Head of caudate nucleus (tissue), 42 donors: ENCODE results near the gene CERKL.

ENCODE experiments used
- DNase-seq, 42 donors: peaks; one replicate each; pipeline versions ENCODE4 v3.0.0 to v3.0.0-alpha.2; 2020 to 2021; ENCODE audit warnings: mixed read lengths in 7 of 42
- intact Hi-C: fragments of 100-400 bp; cut with DNase I; formaldehyde crosslinking; loops from one replicate; pipeline ENCODE4 v1.15.0; 2022

The CERKL gene

DNA sequence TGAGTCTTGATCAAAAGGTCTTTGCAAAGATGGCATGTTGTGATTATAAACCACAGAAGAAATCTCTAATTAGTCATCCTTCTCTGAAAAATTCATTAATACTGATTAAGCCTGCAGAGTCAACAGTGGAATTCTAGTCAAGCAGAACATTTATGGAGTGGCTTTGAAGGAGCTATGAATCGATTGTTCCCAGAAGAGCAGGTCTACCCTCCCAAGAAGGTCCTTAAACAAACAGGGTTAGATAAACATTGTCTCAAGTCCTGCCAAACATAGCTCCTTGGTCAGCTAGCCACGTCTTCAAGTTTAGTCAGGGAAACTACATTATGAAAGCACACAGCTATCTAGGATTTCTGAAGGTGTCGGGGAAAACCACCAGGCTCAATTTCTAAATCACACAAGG is 110.8 kb downstream of the CERKL start:
- no peak for DNase-seq
- intact Hi-C loops, result no loop called here

DNA sequence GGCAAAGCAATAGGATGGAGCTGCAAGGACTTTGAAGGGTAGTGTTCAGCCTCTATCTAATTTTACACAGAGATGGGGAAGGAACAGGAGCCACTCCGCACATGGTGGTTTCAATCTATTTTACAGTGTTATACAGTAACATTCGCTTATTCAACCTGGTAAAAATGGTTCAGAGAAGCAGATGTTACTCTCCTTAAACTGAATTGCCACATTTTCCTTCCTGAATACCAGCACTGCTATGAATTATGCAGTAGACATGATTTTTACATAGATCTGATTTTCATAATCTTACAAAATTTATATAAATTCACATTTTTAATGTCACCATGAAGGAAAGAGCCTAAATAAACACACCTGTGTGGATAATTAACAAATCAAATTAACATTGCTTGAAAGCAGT is 114.7 kb downstream of the CERKL start:
- intact Hi-C loops, result no loop called here

GRCh38 chr2:181540421-181540820 is 116.5 kb downstream of the CERKL start:
- intact Hi-C loops, result no loop called here
- no peak for DNase-seq

More for the DNA sequence above, 114.7 kb downstream of the CERKL start:
- DNase-seq, result no peak

GRCh38 chr2:181536730-181537129 is 120.2 kb downstream of the CERKL start:
- intact Hi-C loops, result no loop called here

DNA sequence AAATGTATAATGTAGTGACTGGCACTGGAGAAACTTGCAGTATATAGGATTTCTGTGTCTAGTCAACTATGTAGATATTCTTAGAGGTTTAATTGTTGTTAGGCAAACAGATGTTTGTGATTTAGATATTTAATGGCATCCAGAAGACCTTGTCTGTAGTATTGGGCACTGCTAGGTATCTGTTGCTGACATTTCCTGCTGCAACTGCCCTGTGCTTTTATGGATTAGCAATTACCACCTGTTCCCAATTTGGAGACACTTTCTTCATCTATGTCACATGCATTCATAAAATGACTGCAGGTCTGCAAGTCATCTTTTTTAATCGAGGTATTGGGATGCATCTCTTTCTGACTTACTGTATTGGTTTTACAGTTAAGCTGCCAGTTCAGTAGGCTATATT is 128.5 kb downstream of the CERKL start:
- DNase-seq, result no peak
- intact Hi-C loops, result no loop called here

More at GRCh38 chr2:181536730-181537129, 120.2 kb downstream of the CERKL start:
- no peak for DNase-seq

DNA sequence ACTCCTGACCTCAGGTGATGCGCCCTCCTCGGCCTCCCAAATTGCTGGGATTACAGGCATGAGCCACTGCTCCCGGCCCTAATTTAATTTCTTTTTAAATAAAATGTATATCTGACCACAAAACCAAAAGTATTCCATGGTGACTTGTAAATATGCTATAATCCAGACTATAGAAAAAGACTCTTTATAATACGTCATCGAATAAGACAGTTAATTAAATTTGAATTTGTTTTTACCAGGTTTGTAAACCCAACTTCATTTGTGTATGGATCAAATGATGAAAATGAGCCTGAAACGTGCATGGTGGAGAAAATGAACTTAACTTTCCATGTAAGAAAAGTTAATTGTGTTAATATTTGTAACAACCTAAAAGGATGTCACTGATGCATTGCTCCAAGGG is 129.8 kb downstream of the CERKL start:
- DNase-seq, result no peak

DNA sequence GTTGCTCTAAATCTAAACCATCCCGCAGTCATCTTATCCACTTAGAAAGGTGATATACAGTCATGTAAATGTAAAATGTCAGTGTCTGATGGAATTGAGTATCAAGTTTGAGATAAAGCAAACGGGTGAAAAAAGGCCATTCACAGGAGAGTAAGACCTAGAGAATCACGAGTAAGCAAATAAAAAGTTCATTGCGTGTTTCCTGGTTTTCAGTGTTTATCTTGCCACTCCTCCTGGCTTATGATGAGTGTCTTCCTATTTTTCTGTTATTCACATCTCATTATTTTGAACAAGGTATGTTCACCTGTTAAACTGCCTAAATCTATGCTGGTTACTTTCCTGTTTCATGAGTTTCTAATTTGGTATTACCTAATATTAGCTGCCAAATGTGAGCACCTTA is 130.9 kb downstream of the CERKL start:
- intact Hi-C loops, result no loop called here
- DNase-seq, result no peak

More for the DNA sequence above, 129.8 kb downstream of the CERKL start:
- intact Hi-C loops, result no loop called here

GRCh38 chr2:181523756-181524155 is 133.1 kb downstream of the CERKL start:
- DNase-seq, result no peak

GRCh38 chr2:181520253-181520652 is 136.7 kb downstream of the CERKL start:
- no peak for DNase-seq
- intact Hi-C loops, result no loop called here

More at GRCh38 chr2:181523756-181524155, 133.1 kb downstream of the CERKL start:
- intact Hi-C loops, result no loop called here

DNA sequence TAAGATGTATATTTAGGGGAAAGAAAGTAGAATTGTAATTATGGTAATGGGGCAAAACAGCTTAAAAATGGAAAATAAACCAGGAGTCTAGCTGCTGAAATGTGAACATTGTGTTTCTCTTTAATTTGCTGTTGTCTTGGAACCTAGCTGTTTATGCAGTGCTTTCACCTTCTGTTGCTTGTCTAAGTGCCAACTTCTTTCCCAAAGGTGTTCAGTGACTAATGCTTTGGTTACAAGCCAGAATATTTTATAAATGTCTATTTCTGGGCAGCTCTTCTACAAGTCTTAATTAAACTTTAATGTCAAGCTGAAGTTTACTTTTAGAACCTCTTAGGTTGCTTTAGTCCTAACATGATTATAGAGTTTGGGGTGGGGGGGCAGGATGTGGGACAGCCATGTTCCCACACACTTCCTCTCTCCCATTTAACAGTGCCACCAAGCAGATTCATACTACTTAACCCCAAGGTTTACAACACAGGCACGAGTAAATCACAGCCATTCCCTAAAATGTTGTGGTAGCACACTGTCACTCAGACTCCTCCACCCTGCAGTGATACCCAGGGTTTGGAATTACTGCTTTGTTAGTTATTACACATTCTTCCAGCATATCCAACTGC is 139.1 kb downstream of the CERKL start:
- intact Hi-C loops, result no loop called here
- DNase-seq, result no peak

DNA sequence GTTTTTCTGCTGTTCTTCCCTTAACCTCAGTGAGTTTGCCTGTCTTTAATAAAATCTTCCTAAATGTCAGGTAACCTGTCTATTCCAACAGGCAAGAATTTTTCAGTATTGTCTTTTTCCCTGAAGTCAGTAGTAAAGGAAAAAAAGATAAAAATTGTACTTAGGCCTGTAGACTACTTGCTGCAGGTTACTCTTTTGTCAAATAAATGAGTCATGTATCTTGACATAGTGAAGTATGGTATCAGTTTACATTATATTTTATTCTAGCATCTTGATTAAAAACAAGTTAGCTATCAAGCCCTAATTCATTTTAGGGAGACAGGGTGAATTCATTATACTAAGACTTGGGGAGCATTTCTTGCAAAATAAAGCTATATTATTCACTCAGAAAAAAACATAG is 139.9 kb downstream of the CERKL start:
- intact Hi-C loops, result no loop called here
- no peak for DNase-seq

DNA sequence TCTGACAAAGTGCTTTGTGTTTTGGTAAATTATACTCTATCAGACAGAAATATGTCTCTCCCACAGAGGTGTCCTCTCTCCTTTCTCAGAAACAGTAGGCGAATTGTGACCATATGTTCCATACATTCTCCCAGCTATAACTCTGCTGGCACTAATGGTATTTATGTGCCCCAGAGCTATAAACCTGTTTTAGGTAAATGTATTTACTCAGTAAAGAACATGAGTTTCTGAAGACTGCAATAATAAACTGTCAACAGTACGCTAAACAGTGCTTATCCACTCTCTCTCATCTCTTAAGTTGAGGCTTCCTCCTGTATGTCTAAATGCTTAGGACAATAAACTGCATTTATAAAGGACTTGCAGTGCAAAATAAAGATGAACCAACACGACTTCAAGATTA is 141.2 kb downstream of the CERKL start:
- intact Hi-C loops, result no loop called here
- no peak for DNase-seq

DNA sequence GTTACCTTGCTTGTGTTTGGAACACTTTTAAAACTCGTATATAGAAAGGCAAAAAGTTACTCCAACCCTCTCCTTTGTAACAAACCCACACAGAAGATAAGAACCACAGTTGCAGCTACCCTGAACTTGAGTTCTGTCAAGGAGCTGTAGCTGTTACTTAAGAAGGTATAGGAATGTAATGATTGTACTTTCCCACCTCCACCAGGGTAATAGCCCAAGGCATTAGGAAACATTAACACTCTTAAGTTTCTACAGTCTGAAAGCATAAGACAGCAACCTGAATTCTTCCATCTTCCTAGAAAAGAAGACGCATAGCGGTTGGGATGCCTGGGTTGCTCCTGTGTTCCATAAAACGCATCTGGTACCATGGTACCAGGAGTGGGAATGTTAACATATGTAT is 156.7 kb downstream of the CERKL start:
- intact Hi-C loops, result no loop called here
- no peak for DNase-seq

- intact Hi-C loops, result no loop called here
- DNase-seq, result no peak
Observed at GRCh38 chr2:181499231-181499630, 157.7 kb downstream of the CERKL start.
